B cell (primary cell): ENCODE measurements around the gene NELL1. TPM values are rescaled to one million over a fixed set of nuclear protein-coding genes. Genes with fewer than 3 reads are reported as not detected.

ENCODE experiments used
- ATAC-seq: fragments of 200-7000 bp; cut with Tn5 transposase; one replicate; pipeline ENCODE4 v1.10.0; 2021; ENCODE audit warnings: low read depth, mild to moderate bottlenecking, moderate number of reproducible peaks, moderate library complexity
- CTCF ChIA-PET: fragments of 350-600 bp; sonication (Branson Sonifier 250); formaldehyde crosslinking; loops from one replicate; lab custom pipeline; 2021; ENCODE audit warnings: antibody characterized with exemption, inconsistent platforms; lab: Charles Lee
- POLR2A ChIA-PET: fragments of 350-600 bp; sonication (Branson Sonifier 250); formaldehyde crosslinking; loops from one replicate; lab custom pipeline; 2021; ENCODE audit warnings: antibody characterized with exemption; lab: Charles Lee
- DNase-seq: peaks from one replicate; pipeline ENCODE4 v3.0.0; 2013
- H2AFZ ChIP-seq: 2 replicates; pipeline ENCODE4 v1.6.1; 2012; ENCODE audit warnings: mild to moderate bottlenecking, low read depth, low read length; ENCODE audit not compliant: insufficient read depth, poor library complexity, severe bottlenecking
- H3K27ac ChIP-seq, 2 donors: 1 replicate in 1 of 2; 2 replicates in 1 of 2; pipeline ENCODE4 v1.5.1; 2012 to 2013; ENCODE audit warnings: low read length in 2 of 2, mild to moderate bottlenecking in 2 of 2, moderate library complexity in 1 of 2
- H3K27me3 ChIP-seq, 4 experiments: fragments of 200-600 bp in 1 of 4; sonication (generic) in 1 of 4; replicated peaks in 1 of 4; 1 replicate in 2 of 4; 2 replicates in 2 of 4; pipeline versions ENCODE4 v1.6.1 to v1.7.0; 2013 to 2016; ENCODE audit warnings: low read length in 3 of 4, mild to moderate bottlenecking in 2 of 4, mixed read lengths in 1 of 4, moderate library complexity in 1 of 4; ENCODE audit not compliant: insufficient read depth in 4 of 4, control insufficient read depth in 3 of 4; ENCODE audit errors: control extremely low read depth in 1 of 4
- H3K36me3 ChIP-seq, 2 experiments: replicated peaks in 1 of 2; 1 replicate in 1 of 2; 2 replicates in 1 of 2; pipeline versions ENCODE4 v1.6.1 to v1.7.1; 2013; ENCODE audit warnings: low read length in 1 of 2; ENCODE audit not compliant: insufficient read depth in 2 of 2, control insufficient read depth in 1 of 2; ENCODE audit errors: control extremely low read depth in 1 of 2, extremely low read depth in 1 of 2
- H3K4me1 ChIP-seq, 2 donors: fragments of 200-600 bp in 1 of 2; sonication (generic) in 1 of 2; 1 replicate in 1 of 2; 2 replicates in 1 of 2; pipeline versions ENCODE4 v1.5.1 to v1.6.1; 2013 to 2017; ENCODE audit warnings: low read length in 2 of 2; ENCODE audit not compliant: control insufficient read depth in 2 of 2, insufficient read depth in 2 of 2
- H3K4me2 ChIP-seq: replicated peaks from 2 replicates; pipeline ENCODE3; 2012; ENCODE audit warnings: mild to moderate bottlenecking, low read depth, low read length; ENCODE audit not compliant: poor library complexity, severe bottlenecking
- H3K4me3 ChIP-seq, 5 experiments: fragments of 200-600 bp in 1 of 5; sonication (generic) in 1 of 5; 1 replicate in 3 of 5; 2 replicates in 2 of 5; pipeline versions ENCODE4 v1.5.1 to v1.7.0; 2011 to 2016; ENCODE audit warnings: low read length in 4 of 5, mild to moderate bottlenecking in 4 of 5, low read depth in 2 of 5, control low read depth in 1 of 5, moderate library complexity in 1 of 5; ENCODE audit not compliant: insufficient read depth in 1 of 5; ENCODE audit errors: control extremely low read depth in 1 of 5, extremely low read depth in 1 of 5
- H3K79me2 ChIP-seq: fragments of 200-600 bp; sonication (generic); one replicate; pipeline ENCODE4 v1.6.0; 2016; ENCODE audit warnings: low read length; ENCODE audit not compliant: control insufficient read depth, insufficient read depth
- H3K9ac ChIP-seq: fragments of 200-600 bp; sonication (generic); 2 replicates; pipeline ENCODE4 v1.6.1; 2017; ENCODE audit warnings: mild to moderate bottlenecking, low read length, moderate library complexity
- H3K9me3 ChIP-seq, 3 donors: one replicate each; pipeline versions ENCODE4 v1.6.1 to v1.7.1; 2013; ENCODE audit warnings: low read length in 2 of 3; ENCODE audit not compliant: control insufficient read depth in 2 of 3, insufficient read depth in 1 of 3; ENCODE audit errors: control extremely low read depth in 1 of 3
- H4K20me1 ChIP-seq: 2 replicates; pipeline ENCODE4 v1.6.0; 2012; ENCODE audit warnings: mild to moderate bottlenecking, low read length; ENCODE audit not compliant: insufficient read depth, control insufficient read depth, poor library complexity, severe bottlenecking
- H3K27ac Mint-ChIP-seq: one replicate; pipeline ENCODE4 v1.8.0; 2021; ENCODE audit warnings: mixed read lengths
- H3K27me3 Mint-ChIP-seq: one replicate; pipeline ENCODE4 v1.8.0; 2021; ENCODE audit warnings: mixed read lengths
- H3K4me1 Mint-ChIP-seq: one replicate; pipeline ENCODE4 v1.8.0; 2021; ENCODE audit warnings: mixed read lengths
- H3K4me3 Mint-ChIP-seq: one replicate; pipeline ENCODE4 v1.8.0; 2021; ENCODE audit warnings: mixed read lengths
- H3K9me3 Mint-ChIP-seq: one replicate; pipeline ENCODE4 v1.8.0; 2022; ENCODE audit warnings: mixed read lengths; ENCODE audit not compliant: insufficient read depth
- CTCF ChIP-seq: fragments of 200-600 bp; IDR thresholded peaks from one replicate; pipeline ENCODE4 v1.8.0; 2022; ENCODE audit warnings: antibody characterized with exemption, mild to moderate bottlenecking
- EZH2 ChIP-seq: IDR thresholded peaks from 2 replicates; pipeline ENCODE4 v1.6.1; 2012; ENCODE audit warnings: borderline replicate concordance, low read depth, mild to moderate bottlenecking, moderate library complexity, low read length; ENCODE audit not compliant: insufficient read depth, poor library complexity, severe bottlenecking
- WGBS: methylation state at CpG from one replicate; pipeline ENCODE4 v1.1.5; 2013; ENCODE audit warnings: missing lambda C conversion rate; ENCODE audit not compliant: insufficient coverage; 5-methylcytosine and 5-hydroxymethylcytosine counted together
- intact Hi-C: fragments of 100-400 bp; cut with micrococcal nuclease; formaldehyde crosslinking; loops from one replicate; pipeline ENCODE4 v1.10.0; 2022
- polyA plus RNA-seq: library from polyadenylated mRNA; depleted of rRNA; stranded (reverse); fragments of >200 nt; gene quantifications from 2 replicates; pipeline ENCODE4 v1.2.3, GENCODE V29; 2012
- total RNA-seq, 2 donors: library from RNA; stranded (reverse); fragments of 120-200 nt in 1 of 2; gene quantifications; 1 replicate in 1 of 2; 2 replicates in 1 of 2; pipeline versions ENCODE4 v1.2.3 to v1.2.4, GENCODE V29; 2013 to 2022

Gene NELL1
- total and polyA plus RNA-seq, 2 donors (not counting 1 experiment from before 2014, with no cell fraction given): not detected

- Histone ChIP-seq H3K27ac (no peak overlapping the region), H3K4me2 (no peak overlapping the region), H3K9me3 (peaks cover 0 to 7% (median 0%) of the 10 kb centered on the region in 3 donors), H3K4me1 (no peaks in the 10 kb centered on the region), H3K79me2 (no peaks in the 10 kb centered on the region), H2AFZ (no peak overlapping the region), H4K20me1 (no peaks in the 10 kb centered on the region), H3K9ac (no peak overlapping the region), H3K36me3 (no peaks in the 10 kb centered on the region), H3K27me3 (no peaks in the 10 kb centered on the region), H3K4me3 (no peak overlapping the region)
- Mint-ChIP-seq H3K4me3 (no peak overlapping the region), H3K27ac (no peak overlapping the region), H3K4me1 (no peaks in the 10 kb centered on the region), H3K9me3 (no peaks in the 10 kb centered on the region), H3K27me3 (no peaks in the 10 kb centered on the region)
- no peak for DNase-seq
- TF ChIP-seq EZH2 (no peak), CTCF (no peak)
- ChIA-PET CTCF (no interaction called here), POLR2A (no interaction called here)
- intact Hi-C loops: no loop called here
- ATAC-seq: no peak
Observed at GRCh38 chr11:21481255-21481654, 811.9 kb downstream of the NELL1 start.

- no peak for DNase-seq
- Histone ChIP-seq H3K4me3 (no peak overlapping the region), H3K36me3 (no peaks in the 10 kb centered on the region), H3K9ac (no peak overlapping the region), H3K4me2 (no peak overlapping the region), H3K9me3 (peaks cover 0 to 7% (median 0%) of the 10 kb centered on the region in 3 donors), H3K27ac (no peak overlapping the region), H3K27me3 (no peaks in the 10 kb centered on the region), H2AFZ (no peak overlapping the region), H4K20me1 (no peaks in the 10 kb centered on the region), H3K4me1 (no peaks in the 10 kb centered on the region), H3K79me2 (no peaks in the 10 kb centered on the region)
- WGBS: no CpG with 5 or more reads among the region's 4 CpGs
- Mint-ChIP-seq H3K4me3 (no peak overlapping the region), H3K9me3 (peaks cover 2% of the 10 kb centered on the region), H3K27ac (no peak overlapping the region), H3K4me1 (no peaks in the 10 kb centered on the region), H3K27me3 (no peaks in the 10 kb centered on the region)
- POLR2A ChIA-PET: no interaction called here
- intact Hi-C loops: no loop called here
- no peak for ATAC-seq
- no peak for TF ChIP-seq EZH2
- no peak for TF ChIP-seq CTCF
- CTCF ChIA-PET: no interaction called here
Observed at GRCh38 chr11:21484039-21484438, 814.7 kb downstream of the NELL1 start.
